HFFc6 (cell line): ENCODE results near the gene NUP93. TPM values are rescaled to one million over a fixed set of nuclear protein-coding genes. Genes with fewer than 3 reads are reported as not detected.

Experiments used
- DNase-seq: peaks from one replicate; pipeline ENCODE4 v3.0.0-alpha.2; 2018
- H3K27ac Mint-ChIP-seq: 2 replicates; pipeline ENCODE4 v1.8.0; 2020; ENCODE audit warnings: mild to moderate bottlenecking, mixed read lengths
- H3K27me3 Mint-ChIP-seq: 2 replicates; pipeline ENCODE4 v1.8.0; 2021; ENCODE audit warnings: mild to moderate bottlenecking, moderate library complexity, mixed read lengths; ENCODE audit not compliant: insufficient read depth
- H3K36me3 Mint-ChIP-seq: 2 replicates; pipeline ENCODE4 v1.8.0; 2021; ENCODE audit warnings: low read depth, mixed read lengths
- H3K4me1 Mint-ChIP-seq: 2 replicates; pipeline ENCODE4 v1.8.0; 2020; ENCODE audit warnings: low read depth, mixed read lengths
- H3K4me3 Mint-ChIP-seq: 2 replicates; pipeline ENCODE4 v1.8.0; 2020; ENCODE audit warnings: mild to moderate bottlenecking, moderate library complexity, mixed read lengths
- H3K9me3 Mint-ChIP-seq: 2 replicates; pipeline ENCODE4 v1.8.0; 2020; ENCODE audit warnings: mild to moderate bottlenecking, mixed read lengths
- CTCF ChIP-seq: fragments of 200-600 bp; sonication (generic); IDR thresholded peaks from 2 replicates; pipeline ENCODE4 v1.5.0; 2021; ENCODE audit warnings: antibody characterized with exemption, mild to moderate bottlenecking
- total RNA-seq, 6 experiments: library from RNA; stranded (reverse); fragmentation: NEBNext Ultra II Directional; extraction: Animal tissue kit (Norgen Biotek cat#: 25700); gene quantifications; 2 replicates in 1 of 6; 3 replicates in 5 of 6; pipeline ENCODE4 v1.2.3, GENCODE V29; 2021

Gene NUP93
- total RNA-seq, 6 experiments from 2014 or later: 58.6 to 84.0 (median 78.8) TPM

GRCh38 chr16:56764835-56765234 lies 34.9 kb downstream of the NUP93 start:
- H3K4me1 Mint-ChIP-seq: no peaks in the 10 kb centered on the region
- H3K4me3 Mint-ChIP-seq: no peak overlapping the region
- no peaks in the 10 kb centered on the region for H3K9me3 Mint-ChIP-seq
- no peaks in the 10 kb centered on the region; the same call in 1 of the 2 replicates for H3K27me3 Mint-ChIP-seq
- no peak for TF ChIP-seq CTCF
- no peak overlapping the region for H3K27ac Mint-ChIP-seq
- peaks cover 10% of the 10 kb centered on the region; the same call in 1 of the 2 replicates for H3K36me3 Mint-ChIP-seq
- no peak for DNase-seq

- H3K4me3 Mint-ChIP-seq: no peak overlapping the region
- no peak for DNase-seq
- H3K36me3 Mint-ChIP-seq: peaks cover 13% of the 10 kb centered on the region; the same call in 1 of the 2 replicates
- H3K4me1 Mint-ChIP-seq: peaks cover 2% of the 10 kb centered on the region
- H3K27me3 Mint-ChIP-seq: no peaks in the 10 kb centered on the region
- H3K9me3 Mint-ChIP-seq: no peaks in the 10 kb centered on the region
- no peak overlapping the region for H3K27ac Mint-ChIP-seq
- TF ChIP-seq CTCF: no peak
These were observed 36.0 kb downstream of the NUP93 start for GRCh38 chr16:56765949-56766348.

DNA sequence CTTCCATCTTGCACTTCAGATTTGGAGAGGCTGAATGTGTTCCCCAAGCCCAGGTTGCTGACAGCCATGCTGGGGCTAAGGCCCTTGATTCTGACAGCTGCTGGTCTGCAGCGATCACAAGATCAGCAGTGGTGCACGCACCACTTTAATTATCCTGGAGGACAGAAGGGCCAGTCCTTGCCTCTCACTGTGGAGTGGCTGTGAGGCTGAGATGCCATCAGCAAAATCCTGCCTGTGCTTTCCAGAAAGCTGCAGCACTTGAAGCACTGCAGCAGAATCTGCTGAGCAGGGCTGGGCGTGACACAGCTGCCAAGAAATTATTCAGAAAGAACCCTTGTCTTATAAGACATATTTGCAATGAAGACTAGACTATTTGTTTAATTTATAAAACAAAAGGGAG lies 37.1 kb downstream of the NUP93 start:
- Mint-ChIP-seq H3K4me3 (no peak overlapping the region), H3K27ac (no peak overlapping the region), H3K9me3 (no peaks in the 10 kb centered on the region), H3K36me3 (peaks cover 10% of the 10 kb centered on the region; the same call in 1 of the 2 replicates), H3K4me1 (peaks cover 13% of the 10 kb centered on the region), H3K27me3 (no peaks in the 10 kb centered on the region)
- no peak for DNase-seq
- TF ChIP-seq CTCF: no peak

DNA sequence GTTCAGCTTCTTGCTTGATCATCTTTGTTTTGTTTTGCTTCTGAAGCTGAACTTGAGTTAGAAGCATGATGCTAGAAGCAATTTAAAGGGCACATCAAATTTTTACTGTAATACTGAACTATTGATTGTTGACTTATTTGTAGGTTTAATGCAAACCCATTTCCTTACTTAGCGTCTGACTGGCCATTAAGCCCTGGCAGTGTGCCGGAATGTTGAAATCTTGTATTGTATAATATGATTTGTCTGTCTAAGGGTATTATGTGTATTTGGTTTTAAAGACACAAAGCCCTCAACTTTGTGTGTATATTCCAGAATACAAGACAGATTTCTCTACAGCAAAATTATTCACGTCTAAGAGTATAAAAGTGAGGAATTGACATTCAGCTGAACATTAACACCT lies 39.7 kb downstream of the NUP93 start:
- H3K4me3 Mint-ChIP-seq: no peak overlapping the region
- H3K27me3 Mint-ChIP-seq: no peaks in the 10 kb centered on the region
- H3K4me1 Mint-ChIP-seq: peaks cover 23% of the 10 kb centered on the region
- H3K9me3 Mint-ChIP-seq: no peaks in the 10 kb centered on the region
- no peak for TF ChIP-seq CTCF
- no peak for DNase-seq
- H3K36me3 Mint-ChIP-seq: 0 out of 2 replicates have a peak, but pooled peaks cover 5% of the 10 kb centered on the region
- H3K27ac Mint-ChIP-seq: peak overlapping the region; percentile 1; the same call in 1 of the 2 replicates

DNA sequence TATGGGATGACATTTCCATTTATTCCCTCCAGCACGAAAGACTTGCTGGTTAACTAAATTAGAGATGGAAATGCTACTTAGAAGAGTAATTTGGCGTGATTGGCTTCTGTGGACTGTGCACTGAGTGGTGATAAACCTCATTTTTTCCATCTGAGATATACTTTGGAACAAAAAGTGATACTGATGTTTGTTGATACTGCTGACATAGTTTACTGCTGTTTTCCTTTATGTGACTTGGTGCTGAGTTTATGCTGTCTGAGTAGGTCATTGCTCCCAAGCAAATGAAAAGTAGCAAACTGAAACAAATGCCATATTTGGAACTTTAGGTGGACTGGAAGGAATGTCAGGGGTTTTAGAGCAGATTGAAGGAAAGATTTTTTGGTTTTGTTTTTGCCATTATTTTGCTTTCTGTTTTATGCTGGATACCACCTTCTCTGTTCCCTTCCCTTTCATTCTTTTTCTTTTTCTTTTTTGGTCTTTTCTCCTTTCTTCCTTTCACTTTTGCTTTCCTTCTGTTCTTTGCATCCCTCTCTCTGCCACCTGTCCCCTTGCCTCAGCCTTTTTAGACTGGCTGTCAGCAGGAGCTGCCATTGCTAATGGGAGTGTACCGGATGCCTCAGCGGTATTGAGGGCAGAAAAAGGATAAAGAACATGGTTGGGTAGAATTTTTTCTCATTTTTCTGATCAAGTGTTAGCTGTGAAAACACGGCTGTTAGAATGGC lies 41.8 kb downstream of the NUP93 start:
- Mint-ChIP-seq H3K4me3 (peak overlapping the region; percentile 58), H3K4me1 (peaks cover 26% of the 10 kb centered on the region), H3K27me3 (no peaks in the 10 kb centered on the region), H3K36me3 (0 out of 2 replicates have a peak, but pooled peaks cover 5% of the 10 kb centered on the region), H3K9me3 (no peaks in the 10 kb centered on the region), H3K27ac (peak overlapping the region; percentile 10; the same call in 1 of the 2 replicates)
- no peak for DNase-seq
- TF ChIP-seq CTCF: no peak
